T-helper 17 cell (primary cell): ENCODE measurements around the gene ANK2. TPM values are rescaled to one million over a fixed set of nuclear protein-coding genes. Genes with fewer than 3 reads are reported as not detected.

Source experiments
- ATAC-seq: fragments of 150-1000 bp; cut with Tn5 transposase; 2 replicates; pipeline ENCODE4 v1.10.0; 2021; ENCODE audit warnings: mild to moderate bottlenecking, moderate library complexity
- DNase-seq, 3 donors: peaks; one replicate each; pipeline versions ENCODE4 v3.0.0 to v3.0.0-alpha.2; 2020 to 2021
- H3K9me3 ChIP-seq: one replicate; pipeline ENCODE4 v1.7.0; 2013; ENCODE audit warnings: low read length, mild to moderate bottlenecking; ENCODE audit not compliant: control insufficient read depth, poor library complexity, severe bottlenecking
- H3K27ac Mint-ChIP-seq: one replicate; pipeline ENCODE4 v1.8.0; 2022; ENCODE audit warnings: mild to moderate bottlenecking, moderate library complexity, mixed read lengths
- H3K27me3 Mint-ChIP-seq: one replicate; pipeline ENCODE4 v1.8.0; 2022; ENCODE audit warnings: mixed read lengths
- H3K36me3 Mint-ChIP-seq: one replicate; pipeline ENCODE4 v1.8.0; 2022; ENCODE audit warnings: low read depth, mixed read lengths
- H3K4me1 Mint-ChIP-seq: one replicate; pipeline ENCODE4 v1.8.0; 2022; ENCODE audit warnings: mild to moderate bottlenecking, mixed read lengths
- H3K4me3 Mint-ChIP-seq: one replicate; pipeline ENCODE4 v1.8.0; 2022; ENCODE audit warnings: mild to moderate bottlenecking, moderate library complexity, mixed read lengths
- total RNA-seq, 4 donors: library from RNA in 2 of 4; stranded (reverse) in 2 of 4; gene quantifications; one replicate each; pipeline ENCODE4 v1.2.3 and lab custom pipeline; 2022 to 2026

ANK2 gene
- total RNA-seq, 2 donors from 2014 or later = 0.25 to 1.2 TPM

DNA sequence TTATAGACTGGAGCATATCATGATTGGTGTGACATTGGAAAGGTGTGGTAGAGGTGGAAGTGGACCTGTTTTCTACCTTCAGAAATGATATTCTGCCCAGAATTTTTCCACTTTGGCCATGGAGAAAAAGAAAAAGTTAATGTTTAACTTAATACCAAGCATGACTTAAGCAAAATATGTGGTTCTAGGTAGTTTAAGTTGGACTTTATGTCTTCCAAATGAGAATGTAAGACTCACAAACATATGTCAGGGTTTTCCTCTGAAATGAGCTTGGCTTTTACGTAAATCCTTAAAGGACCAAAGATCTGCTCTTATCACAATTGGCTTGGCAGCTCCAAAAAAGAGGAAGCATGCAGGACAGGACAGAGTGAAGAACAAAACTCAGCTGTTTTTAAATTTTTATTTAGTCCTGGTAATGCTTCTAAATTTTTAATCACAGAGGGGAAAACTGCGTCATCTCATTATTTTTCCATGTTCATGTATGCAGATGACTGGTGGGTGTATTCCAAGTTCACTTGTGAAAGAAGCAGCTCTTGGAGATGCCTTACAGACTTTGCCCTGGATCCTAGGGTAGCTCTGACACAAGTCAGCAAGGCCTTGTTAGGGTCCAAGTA is 98.2 kb downstream of the ANK2 start:
- Mint-ChIP-seq H3K27ac (no peak overlapping the region), H3K27me3 (peaks cover 9% of the 10 kb centered on the region), H3K4me1 (no peaks in the 10 kb centered on the region), H3K36me3 (no peaks in the 10 kb centered on the region), H3K4me3 (no peak overlapping the region)
- DNase-seq = no peak
- no peak for ATAC-seq
- H3K9me3 ChIP-seq = no peaks in the 10 kb centered on the region

GRCh38 chr4:113148925-113149324 is 99.5 kb downstream of the ANK2 start:
- H3K27me3 Mint-ChIP-seq = peaks cover 9% of the 10 kb centered on the region
- no peaks in the 10 kb centered on the region for H3K36me3 Mint-ChIP-seq
- no peak overlapping the region for H3K4me3 Mint-ChIP-seq
- H3K27ac Mint-ChIP-seq = no peak overlapping the region
- ATAC-seq (no peak), DNase-seq (no peak)
- H3K4me1 Mint-ChIP-seq = no peaks in the 10 kb centered on the region
- H3K9me3 ChIP-seq = no peaks in the 10 kb centered on the region

- ATAC-seq (no peak), DNase-seq (no peak)
- H3K4me1 Mint-ChIP-seq = no peaks in the 10 kb centered on the region
- H3K27ac Mint-ChIP-seq = no peak overlapping the region
- no peaks in the 10 kb centered on the region for H3K36me3 Mint-ChIP-seq
- H3K27me3 Mint-ChIP-seq = peaks cover 5% of the 10 kb centered on the region
- no peak overlapping the region for H3K4me3 Mint-ChIP-seq
- H3K9me3 ChIP-seq = no peaks in the 10 kb centered on the region
Measured at GRCh38 chr4:113153529-113154101, 104.2 kb downstream of the ANK2 start.

DNA sequence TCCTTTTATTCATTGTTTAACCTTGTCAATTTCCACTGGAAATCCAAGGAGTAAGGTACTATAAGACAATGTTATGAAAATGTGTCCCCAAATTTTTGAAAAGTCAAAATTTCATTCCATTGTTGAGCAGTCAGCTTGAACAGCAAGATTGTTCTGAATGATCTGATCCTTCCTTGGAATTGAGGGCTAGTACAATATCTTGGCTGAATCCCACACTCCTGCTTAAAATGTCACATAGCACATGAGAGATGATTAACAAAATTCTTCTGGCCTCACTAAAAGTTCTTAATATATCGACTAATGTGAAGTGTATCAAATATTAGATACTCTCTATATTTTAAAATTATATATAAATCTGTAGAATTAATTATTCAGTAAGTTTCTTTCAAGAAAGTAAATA is 104.8 kb downstream of the ANK2 start:
- Mint-ChIP-seq H3K27ac (no peak overlapping the region), H3K36me3 (no peaks in the 10 kb centered on the region), H3K27me3 (no peaks in the 10 kb centered on the region), H3K4me1 (no peaks in the 10 kb centered on the region), H3K4me3 (no peak overlapping the region)
- no peaks in the 10 kb centered on the region for H3K9me3 ChIP-seq
- DNase-seq (no peak), ATAC-seq (no peak)

GRCh38 chr4:113157086-113157857 is 107.8 kb downstream of the ANK2 start:
- no peaks in the 10 kb centered on the region for H3K36me3 Mint-ChIP-seq
- no peak for DNase-seq
- H3K9me3 ChIP-seq = no peaks in the 10 kb centered on the region
- no peak for ATAC-seq
- H3K4me1 Mint-ChIP-seq = no peaks in the 10 kb centered on the region
- H3K4me3 Mint-ChIP-seq = no peak overlapping the region
- H3K27ac Mint-ChIP-seq = no peak overlapping the region
- H3K27me3 Mint-ChIP-seq = peaks cover 5% of the 10 kb centered on the region

- Mint-ChIP-seq H3K4me3 (no peak overlapping the region), H3K27me3 (peaks cover 7% of the 10 kb centered on the region), H3K27ac (no peak overlapping the region), H3K36me3 (no peaks in the 10 kb centered on the region), H3K4me1 (no peaks in the 10 kb centered on the region)
- ATAC-seq = no peak
- H3K9me3 ChIP-seq = no peaks in the 10 kb centered on the region
- no peak for DNase-seq
Measured at GRCh38 chr4:113159942-113160545, 110.6 kb downstream of the ANK2 start.

GRCh38 chr4:113160548-113160947 is 111.1 kb downstream of the ANK2 start:
- H3K27me3 Mint-ChIP-seq = peaks cover 7% of the 10 kb centered on the region

DNA sequence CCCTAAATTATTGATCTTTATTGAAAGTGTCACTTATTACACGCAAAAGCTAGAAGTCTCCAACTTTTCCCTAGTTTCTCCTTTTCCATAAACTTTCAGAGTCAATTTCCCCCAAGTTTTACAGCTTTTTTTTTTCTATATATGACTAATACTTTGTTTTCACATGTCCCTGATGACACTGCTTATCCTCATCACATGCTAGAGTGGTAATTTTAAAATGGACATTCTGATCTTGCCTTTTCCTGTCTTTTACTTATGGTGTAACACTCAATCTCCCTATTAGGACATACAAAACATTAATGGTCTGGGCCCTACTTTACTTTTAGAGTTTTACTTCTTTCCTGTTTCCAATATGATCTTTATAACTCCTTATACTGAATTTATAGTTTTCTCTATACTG is 112.6 kb downstream of the ANK2 start:
- ATAC-seq = no peak
- peaks cover 7% of the 10 kb centered on the region for H3K27me3 Mint-ChIP-seq
- H3K36me3 Mint-ChIP-seq = no peaks in the 10 kb centered on the region

More at GRCh38 chr4:113160548-113160947, 111.1 kb downstream of the ANK2 start:
- no peaks in the 10 kb centered on the region for H3K9me3 ChIP-seq
- Mint-ChIP-seq H3K27ac (no peak overlapping the region), H3K4me3 (no peak overlapping the region), H3K36me3 (no peaks in the 10 kb centered on the region), H3K4me1 (no peaks in the 10 kb centered on the region)
- ATAC-seq = no peak
- no peak for DNase-seq

DNA sequence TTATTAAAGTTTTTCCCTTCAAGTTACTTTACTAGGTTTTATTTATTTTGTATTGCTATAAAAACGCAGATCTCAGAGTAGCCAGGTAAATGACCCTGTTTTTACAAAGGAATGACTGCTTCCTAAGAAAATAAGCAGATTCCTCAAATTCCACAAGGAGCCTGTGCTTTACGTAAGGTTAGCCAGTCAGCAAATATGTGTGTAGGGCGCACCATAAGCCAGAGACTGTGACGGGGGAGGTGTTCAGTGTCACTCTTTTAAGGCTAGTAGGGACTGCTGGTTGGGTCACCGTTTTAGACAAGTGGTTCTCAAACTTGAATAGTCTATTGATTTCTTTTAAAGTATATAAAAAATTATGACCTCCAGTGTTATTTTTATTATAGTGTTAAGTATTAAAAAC is 119.9 kb downstream of the ANK2 start:
- no peaks in the 10 kb centered on the region for H3K36me3 Mint-ChIP-seq
- H3K27me3 Mint-ChIP-seq = peaks cover 12% of the 10 kb centered on the region
- H3K4me1 Mint-ChIP-seq = no peaks in the 10 kb centered on the region
- DNase-seq (no peak), ATAC-seq (no peak)
- H3K9me3 ChIP-seq = no peaks in the 10 kb centered on the region
- no peak overlapping the region for H3K27ac Mint-ChIP-seq
- H3K4me3 Mint-ChIP-seq = no peak overlapping the region

More for the DNA sequence above, 112.6 kb downstream of the ANK2 start:
- Mint-ChIP-seq H3K4me3 (no peak overlapping the region), H3K4me1 (no peaks in the 10 kb centered on the region), H3K27ac (no peak overlapping the region)
- no peak for DNase-seq
- H3K9me3 ChIP-seq = no peaks in the 10 kb centered on the region

DNA sequence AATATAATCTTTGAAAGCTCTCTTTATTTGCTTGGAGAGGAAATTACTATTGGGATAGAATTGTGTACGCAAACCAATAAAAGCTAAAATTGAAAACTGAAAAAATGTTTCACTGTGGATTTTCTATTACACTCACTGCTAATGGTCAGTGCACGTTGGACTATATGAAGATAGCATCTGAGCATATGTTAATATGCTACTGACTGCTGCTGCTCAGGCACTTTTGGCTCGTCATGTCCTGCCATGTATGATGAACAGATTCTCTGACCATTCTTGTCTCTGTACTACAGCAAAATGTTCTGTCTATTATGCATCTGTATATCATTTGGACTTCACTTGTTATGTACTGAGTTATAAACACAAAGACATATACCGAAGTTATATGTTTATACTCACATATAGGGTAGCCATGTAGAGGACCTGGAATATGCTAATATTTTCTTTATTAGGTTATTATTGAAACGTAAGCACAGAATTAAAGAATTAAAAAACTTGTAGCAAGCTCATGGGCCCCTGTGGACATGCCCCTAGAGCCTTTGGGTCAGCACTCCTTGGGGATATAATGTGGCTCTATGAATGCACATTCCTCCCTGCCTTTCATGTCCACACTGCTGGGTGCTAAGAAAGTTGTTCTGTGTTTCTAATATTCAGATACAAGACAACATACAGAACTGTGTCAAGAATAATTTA is 120.8 kb downstream of the ANK2 start:
- Mint-ChIP-seq H3K27me3 (peaks cover 12% of the 10 kb centered on the region), H3K27ac (no peak overlapping the region), H3K4me1 (no peaks in the 10 kb centered on the region), H3K36me3 (peaks cover under 1% of the 10 kb centered on the region), H3K4me3 (no peak overlapping the region)
- no peaks in the 10 kb centered on the region for H3K9me3 ChIP-seq
- DNase-seq = no peak
- ATAC-seq = no peak

DNA sequence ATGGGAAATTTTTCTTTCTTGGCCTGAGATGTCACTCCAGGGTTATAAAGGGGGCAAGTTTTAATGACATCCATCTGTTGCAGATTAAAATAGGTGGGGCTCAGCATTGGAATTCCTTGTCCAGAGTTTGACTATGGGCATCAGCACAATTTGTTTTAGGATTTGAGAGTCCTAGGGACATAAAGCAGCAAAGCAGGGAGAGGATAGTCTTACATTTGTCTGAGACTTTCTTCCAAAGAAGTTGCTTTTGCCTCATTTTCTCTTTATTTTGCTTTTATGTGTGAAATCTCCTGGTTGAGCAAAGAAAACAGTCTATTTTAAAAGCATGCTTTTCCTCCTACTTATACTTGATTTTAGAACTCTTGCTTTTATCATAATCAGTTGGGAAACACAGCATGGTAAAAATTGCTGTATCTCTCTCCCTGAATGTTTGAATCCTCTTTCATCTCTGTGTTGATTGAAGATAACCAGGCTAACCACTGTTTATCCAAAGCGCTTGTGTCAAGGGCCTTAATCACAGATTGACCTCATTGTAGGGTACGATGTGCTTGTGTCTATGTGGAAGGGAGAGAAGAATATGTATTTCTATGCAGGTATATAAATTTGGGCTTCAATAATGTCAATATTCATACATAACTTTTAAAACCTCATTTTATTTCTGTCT is 121.5 kb downstream of the ANK2 start:
- Mint-ChIP-seq H3K36me3 (peaks cover 2% of the 10 kb centered on the region), H3K27me3 (peaks cover 12% of the 10 kb centered on the region), H3K27ac (no peak overlapping the region), H3K4me3 (no peak overlapping the region), H3K4me1 (no peaks in the 10 kb centered on the region)
- ATAC-seq (no peak), DNase-seq (no peak)
- no peaks in the 10 kb centered on the region for H3K9me3 ChIP-seq

- Mint-ChIP-seq H3K27me3 (peaks cover 12% of the 10 kb centered on the region), H3K4me1 (no peaks in the 10 kb centered on the region), H3K36me3 (peaks cover 2% of the 10 kb centered on the region), H3K27ac (no peak overlapping the region), H3K4me3 (no peak overlapping the region)
- no peaks in the 10 kb centered on the region for H3K9me3 ChIP-seq
- DNase-seq = no peak
- no peak for ATAC-seq
Measured at GRCh38 chr4:113173126-113173792, 123.8 kb downstream of the ANK2 start.
